ENCODE results near the gene TAX1BP1. TPM values are rescaled to one million over a fixed set of nuclear protein-coding genes. Genes with fewer than 3 reads are reported as not detected.

TAX1BP1 gene
- total RNA-seq, 1 donor from 2014 or later: 165 TPM

DNA sequence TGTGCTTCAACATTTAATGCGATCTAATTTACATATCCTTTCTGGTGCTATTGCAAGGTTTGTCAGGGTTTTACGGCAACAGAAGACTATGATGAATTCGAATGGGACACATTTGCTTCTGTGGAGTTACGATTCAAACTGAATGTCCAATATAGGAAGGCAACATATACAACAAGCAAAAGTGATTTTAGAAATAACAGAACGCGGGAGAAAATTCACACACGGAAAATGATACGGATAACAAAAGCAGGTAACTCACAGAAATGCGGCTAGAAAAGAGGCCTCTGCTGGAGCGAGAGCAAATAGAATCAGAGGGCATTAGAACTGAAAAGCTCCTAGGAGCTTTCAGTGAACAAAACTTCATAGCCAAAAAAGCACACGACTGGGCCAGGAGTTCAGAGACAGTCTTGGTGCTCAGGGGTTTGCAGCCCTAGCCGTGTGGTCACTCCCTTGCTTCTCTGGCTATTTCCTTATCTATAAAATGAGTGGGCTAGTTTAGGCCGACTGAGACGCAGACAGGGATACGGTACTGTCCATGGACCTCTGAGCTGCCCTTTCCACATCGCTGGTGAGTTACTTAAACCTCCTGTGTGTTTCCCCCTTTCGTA is 557 bp upstream of the TAX1BP1 start:
- DNase-seq (ENCODE audit: low read depth): peak; percentile 20

DNA sequence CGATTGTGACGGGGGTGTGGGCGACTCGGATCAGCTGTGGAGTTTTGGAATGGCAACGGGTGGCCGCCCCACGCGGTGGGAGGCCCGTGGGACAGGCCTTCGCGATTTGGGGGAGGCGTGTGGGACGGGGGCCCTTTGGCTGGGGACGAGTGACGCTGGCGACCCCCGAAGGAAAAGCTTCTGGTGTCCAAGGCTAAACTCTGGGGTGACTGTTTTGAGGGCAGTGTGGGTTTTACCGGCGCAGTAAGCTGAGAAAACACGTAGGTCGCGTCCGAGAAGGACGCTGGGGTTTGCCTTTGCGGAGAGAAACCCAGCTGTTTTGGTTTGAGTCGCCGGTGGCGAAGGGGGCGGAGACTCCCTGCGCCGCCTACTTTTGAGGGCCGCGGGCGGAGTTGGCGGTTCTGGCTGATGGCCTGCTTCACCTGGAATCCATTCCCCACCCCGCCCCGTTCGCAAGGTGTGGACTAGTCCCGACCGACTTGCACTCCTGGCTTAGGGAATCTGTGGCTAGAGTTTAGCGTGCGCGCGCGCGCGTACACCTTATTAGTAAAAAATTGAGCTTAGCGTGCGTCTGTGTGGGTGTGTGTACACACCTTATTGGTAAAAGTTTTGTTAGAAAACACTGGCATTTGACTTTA is 606 bp downstream of the TAX1BP1 start:
- peak; percentile 72 for DNase-seq (ENCODE audit: low read depth)

DNA sequence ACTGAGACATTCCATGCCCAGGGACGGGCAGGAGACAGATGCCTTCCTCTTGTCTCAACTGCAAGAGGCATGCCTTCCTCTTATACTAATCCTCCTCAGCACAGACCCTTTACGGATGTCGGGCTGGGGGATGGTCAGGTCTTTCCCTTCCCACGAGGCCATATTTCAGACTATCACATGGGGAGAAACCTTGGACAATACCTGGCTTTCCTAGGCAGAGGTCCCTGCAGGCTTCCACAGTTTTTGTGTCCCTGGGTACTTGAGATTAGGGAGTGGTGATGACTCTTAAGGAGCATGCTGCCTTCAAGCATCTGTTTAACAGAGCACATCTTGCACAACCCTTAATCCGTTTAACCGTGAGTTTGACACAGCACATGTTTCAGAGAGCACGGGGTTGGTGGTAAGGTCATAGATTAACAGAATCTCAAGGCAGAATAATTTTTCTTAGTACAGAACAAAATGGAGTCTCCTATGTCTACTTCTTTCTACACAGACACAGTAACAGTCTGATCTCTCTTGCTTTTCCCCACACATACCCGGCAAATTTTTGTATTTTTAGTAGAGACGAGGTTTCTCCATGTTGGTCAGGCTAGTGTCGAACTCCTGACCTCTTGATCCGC is 2.2 kb downstream of the TAX1BP1 start:
- DNase-seq (ENCODE audit: low read depth): peak; percentile 32

DNA sequence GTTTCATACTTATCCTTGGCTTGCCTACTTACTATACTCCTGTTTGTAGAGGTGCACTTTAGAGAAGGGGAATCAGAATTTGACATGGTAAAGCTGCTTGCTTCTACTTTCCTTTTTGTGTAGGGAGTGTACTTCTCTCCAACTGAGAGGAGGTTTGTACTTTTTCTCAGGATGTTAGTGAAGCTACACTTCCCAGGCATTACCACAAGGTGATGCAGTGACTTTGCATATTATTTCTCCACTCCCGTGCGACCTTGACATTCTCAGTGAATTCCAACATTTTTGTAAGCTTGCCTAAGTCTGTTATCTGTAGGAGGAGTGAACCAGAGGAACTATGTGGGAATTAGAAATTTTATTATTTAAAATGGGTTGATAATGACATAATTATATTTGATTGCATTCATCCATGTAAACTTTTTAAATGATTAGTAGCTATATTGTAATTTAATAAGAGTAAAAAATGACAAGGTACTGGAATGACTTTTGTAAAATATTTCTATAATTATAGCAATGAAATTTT is 5.2 kb downstream of the TAX1BP1 start:
- peak; percentile 81 for DNase-seq (ENCODE audit: low read depth)

DNA sequence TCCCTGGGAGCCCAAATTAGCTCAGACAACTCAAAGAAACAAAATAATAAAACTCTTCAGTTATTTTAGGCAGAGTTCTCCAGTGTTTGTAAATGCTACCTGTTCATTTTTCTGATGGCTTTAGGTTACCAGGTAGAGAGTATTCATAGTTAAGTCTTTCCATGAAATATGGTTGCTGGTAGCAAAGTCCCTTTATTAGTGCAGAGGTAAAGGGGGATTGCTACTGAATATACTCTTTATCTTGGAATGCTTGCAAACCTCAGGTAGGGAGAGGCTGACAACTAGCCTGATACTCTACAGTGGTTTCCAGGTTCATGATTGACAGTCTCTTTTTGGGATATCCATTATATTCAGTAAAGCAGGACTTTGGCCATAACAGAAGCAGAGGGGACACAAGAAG is 6.5 kb downstream of the TAX1BP1 start:
- DNase-seq (ENCODE audit: low read depth): no peak

DNA sequence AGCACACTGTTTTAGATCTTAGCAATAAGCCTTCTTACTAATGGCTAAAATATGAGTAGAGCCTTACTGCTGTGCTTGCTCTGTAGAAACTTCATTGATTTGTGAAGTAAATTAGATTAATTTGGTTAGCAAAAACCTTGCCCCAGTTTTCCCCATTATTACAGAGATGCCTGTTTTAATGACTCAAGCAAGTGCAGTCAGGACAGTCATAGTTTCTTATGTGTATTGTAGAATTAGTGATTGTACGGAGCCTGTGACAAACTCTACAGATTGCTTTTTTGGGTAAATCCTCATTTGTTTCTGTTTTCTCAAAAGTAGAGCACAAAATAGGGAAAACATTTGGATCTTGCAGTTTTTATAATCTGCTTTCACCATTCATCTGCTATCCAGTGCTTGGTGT is 7.0 kb downstream of the TAX1BP1 start:
- DNase-seq (ENCODE audit: low read depth): no peak

DNA sequence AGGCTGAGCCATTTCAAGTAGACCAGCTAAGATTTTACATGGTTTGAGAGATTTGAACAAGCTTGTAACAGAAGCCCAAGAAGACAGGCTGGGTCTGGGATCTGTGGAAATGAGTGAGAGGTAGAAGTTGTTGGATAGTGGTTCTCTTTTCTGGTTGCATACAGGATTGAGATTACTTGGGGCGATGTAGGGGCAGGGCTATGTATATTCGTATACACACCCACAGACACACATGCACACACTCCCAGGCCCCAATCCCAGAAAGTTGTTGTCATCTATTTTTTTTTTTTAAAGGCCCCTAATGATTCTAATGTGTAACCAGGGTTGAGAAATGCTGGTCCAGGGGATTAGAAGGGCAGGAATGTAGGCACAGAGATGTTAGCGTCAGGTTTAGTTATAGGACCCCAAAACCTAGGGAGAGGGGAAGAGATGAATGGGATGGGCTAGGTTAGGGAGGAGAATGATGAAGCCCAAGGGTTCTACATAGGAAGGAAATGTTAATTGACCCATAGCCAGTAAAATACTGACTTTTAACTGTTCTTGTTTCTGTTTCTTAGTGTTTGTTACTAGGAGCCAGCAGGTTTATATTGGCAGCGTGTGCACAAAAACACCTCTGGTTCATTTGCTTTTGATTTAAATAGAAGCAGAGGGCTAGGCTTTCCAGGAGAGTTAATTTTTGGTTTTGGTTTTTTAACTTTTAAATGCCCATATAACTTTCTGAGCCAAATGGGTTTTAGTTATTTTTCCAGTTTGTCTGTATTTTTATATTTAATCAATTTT is 7.8 kb downstream of the TAX1BP1 start:
- DNase-seq (ENCODE audit: low read depth): no peak

DNA sequence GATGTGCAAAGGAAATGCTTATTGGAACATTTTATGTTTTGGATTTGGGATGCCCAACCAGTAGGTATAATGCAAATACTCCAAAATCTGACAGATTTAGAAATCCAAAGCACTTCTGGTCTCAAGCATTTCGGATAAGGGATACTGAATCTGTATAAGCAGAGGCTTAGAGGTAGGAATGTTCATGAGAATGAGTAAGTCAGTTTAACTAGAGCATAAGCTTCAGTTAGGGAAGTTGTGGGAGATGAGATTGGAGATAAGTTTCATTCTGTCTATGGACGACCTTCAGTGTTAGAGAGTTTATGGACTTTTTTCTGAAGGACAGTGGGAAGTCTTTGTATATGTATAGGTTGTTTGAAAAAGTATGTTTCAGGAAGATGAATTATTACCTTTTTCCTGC is 10.4 kb downstream of the TAX1BP1 start:
- no peak for DNase-seq (ENCODE audit: low read depth)

DNA sequence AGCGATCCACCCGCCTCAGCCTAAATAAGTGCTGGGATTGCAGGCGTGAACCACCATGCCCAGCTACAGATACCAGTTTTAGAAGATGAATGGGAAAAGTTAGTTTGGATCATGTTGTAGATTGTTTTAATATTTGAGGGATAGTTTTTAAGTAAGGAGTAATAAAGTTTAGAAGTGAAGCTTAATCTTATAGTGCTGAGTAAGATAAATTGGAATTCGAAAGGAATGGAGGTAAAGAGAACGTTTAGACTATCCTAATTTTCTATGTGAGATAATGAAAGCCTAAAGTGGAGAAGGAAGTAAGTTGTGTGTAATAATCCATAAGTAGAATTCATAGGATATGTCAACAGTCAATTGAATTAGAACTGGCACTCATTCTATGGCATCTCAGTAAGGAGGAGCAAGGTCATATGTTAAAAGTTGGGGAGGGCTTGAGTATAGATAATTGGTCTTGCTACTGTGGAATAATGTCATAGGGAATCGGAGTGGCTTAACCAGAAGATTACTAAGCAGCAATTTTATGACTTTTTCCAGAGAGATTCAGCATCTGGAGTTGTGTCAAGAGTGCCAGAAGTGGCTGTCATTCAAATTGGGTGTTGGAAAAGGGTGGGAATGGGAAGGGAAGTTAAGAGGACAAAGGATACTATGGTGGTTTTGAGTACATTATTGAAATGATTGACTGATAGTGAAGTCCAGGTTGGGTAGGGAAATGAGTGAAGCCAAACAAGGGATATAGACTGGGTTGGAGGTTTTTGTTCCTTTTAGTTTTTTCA is 12.1 kb downstream of the TAX1BP1 start:
- no peak for DNase-seq (ENCODE audit: low read depth)

DNA sequence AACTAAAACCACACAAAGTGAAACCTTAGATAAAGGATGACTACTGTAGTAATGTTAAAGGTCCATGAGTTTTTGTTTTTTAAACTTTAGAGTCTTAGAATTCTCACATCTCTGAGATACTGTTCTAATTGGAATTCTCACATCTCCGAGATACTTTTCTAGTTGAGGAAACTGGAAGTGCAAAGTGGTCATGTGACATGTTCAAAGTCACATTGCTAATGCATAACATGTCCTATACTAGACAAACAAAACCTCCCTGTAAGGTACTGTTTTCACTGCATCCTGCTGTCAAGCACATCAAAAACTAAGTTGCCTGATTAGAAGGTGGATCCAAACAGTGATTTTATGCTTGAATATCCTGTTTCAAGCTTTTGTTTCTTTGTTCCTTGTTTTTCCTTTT is 13.9 kb downstream of the TAX1BP1 start:
- DNase-seq (ENCODE audit: low read depth): no peak

DNA sequence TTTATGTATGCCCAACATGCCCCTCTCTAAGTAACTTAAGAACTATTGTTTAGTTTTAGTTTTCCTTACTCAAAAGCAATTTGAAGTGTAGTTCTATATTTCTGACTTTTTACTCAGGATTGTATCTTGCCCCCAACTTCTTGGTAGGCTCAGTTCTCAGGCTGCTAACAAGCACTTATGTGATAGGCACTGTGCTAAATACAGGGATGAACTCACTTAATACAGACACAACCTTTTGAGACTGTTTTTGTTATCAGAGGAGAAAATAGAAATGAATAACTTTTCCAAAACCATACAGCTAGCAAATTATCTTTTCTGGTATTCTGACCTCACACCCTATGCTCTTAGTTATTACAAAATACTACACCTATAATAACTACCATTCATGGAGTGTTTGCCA is 16.3 kb downstream of the TAX1BP1 start:
- no peak for DNase-seq (ENCODE audit: low read depth)

DNA sequence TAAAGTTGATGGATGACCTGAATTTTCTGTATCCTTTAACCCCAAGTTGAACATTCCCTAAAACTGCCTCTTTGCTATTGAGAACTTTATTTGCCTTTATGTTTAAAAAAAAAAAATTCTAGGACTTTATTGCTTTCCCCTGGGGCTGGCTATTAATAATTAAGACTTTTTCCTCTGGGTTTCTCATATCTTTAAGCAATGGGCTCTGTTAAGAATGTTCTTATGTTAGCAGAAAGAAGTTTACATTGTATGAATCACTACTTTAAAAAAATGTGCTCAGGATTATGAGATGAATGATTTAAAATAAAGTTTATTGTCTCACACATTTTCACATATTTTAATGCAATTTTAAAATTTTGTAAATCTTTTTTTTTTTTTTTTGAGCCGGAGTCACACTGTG is 19.5 kb downstream of the TAX1BP1 start:
- peak; percentile 28 for DNase-seq (ENCODE audit: low read depth)

DNA sequence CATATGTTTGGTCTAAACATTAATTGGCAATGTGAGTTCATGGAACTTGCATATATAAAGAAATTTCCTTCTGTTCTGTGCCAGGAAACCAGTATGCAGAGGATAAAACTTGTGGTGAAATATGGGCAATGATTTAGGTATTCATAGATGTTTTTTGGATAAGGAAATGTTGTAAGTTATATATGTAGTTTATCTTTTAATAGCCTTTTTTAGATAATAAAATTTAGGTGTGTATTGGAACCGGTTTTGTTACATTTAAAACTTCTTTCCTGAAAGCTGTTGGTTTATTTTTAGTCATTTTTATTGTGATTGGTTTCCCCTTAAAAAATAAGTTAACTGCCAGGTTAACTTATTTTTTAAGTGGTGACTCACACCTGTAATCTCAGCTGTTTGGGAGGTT is 22.1 kb downstream of the TAX1BP1 start:
- no peak for DNase-seq (ENCODE audit: low read depth)

DNA sequence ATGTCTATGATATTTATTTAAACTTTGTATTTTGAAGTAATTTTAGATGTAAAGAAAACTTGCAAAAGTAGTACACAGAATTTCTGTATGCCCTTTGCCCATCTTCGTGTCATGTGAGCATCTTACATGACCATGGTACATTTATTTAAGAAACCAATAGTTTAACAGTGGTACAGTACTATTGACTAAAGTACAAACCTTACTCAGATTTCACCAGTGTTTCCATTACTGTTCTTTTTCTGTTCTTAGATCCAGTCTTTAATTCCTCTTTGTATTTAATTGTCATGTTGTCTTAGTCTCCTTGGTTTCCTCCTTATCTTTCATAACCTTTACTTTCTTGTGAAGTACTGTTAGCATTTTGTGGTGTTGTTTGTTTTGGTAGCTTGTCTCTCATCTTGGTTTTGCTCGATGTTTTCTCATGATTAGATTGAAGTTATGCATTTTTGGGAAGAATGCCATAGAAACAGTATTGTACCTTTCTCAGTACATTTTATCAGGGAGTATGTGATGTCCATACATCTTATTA is 24.1 kb downstream of the TAX1BP1 start:
- DNase-seq (ENCODE audit: low read depth): no peak

DNA sequence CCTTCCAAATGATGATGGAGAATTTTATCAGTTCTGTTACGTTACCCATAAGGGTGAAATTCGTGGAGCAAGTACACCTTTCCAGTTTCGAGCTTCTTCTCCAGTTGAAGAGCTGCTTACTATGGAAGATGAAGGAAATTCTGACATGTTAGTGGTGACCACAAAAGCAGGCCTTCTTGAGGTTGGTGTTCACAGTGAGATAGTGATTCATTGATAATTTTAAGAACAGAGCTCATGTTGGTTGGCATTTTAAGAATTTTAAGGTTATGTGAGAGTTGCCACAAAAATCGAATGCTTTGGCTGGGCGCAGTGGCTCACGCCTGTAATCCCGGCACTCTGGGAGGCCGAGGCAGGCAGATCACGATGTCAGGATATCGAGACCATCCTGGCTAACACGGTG is 25.9 kb downstream of the TAX1BP1 start:
- no peak for DNase-seq (ENCODE audit: low read depth)

DNA sequence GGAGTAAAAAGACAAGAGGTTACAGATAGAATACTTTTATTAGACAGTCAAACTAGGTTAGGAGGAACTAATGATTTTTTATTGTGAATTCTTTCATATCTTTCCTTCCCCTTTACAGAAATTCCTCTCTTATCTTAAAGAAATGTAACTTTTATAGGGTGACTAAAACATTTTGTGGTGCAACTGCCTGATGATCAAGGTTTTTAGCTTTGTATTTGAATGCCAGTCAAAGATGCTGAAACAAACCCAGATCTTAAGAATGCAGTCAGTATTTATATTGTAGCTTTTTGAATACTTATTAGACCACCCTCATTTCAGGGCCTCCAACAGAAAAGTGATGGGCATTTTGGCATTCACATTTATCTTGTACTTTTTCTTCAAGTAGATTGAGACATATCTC is 27.4 kb downstream of the TAX1BP1 start:
- DNase-seq (ENCODE audit: low read depth): no peak

DNA sequence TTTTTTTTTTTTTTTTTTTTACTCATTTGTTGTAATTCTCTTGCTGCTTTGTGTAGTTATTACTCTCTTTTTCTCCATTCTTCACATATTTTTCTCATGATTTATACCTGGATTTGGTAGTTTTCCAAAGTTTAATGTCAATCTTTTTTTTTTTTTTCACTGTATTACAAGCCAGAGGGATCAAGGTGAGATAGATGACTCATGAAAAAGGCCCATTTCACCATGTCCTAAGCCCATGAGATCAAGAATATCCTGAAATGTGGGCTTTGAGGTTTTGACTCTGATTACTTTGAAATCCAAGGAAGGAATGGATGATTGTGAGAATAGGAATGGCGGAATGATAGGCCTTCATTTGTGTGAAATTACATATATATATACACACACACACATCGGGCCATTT is 31.1 kb downstream of the TAX1BP1 start:
- DNase-seq (ENCODE audit: low read depth): peak; percentile 27

DNA sequence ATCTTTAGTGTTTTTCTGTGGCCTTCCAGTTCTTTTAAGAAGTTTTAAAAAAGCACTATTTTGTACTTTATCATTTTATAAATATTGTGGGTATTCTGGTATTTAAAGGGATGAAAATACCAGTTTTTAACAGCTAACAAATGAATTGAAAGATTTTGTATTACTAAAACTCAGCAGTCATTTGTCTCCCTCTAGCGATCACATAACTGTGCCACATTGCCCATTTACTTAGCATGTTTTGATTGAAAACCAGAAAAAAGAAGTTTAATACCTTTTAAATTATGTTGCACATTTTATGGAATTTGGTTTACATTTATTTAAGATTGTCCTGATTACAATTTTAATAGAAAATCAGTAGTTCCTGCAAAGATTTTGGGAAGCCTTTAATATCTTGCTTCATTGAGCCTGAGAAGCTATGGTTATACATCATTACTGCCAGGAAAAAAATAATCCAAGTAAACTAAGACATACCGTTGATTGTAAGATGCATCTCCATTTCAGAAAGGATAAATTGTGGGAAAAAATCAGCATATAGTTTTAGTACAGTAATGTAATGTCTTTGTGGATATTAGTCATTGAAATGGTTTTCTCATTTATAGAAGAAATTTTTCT is 34.9 kb downstream of the TAX1BP1 start:
- DNase-seq (ENCODE audit: low read depth): peak; percentile 46

DNA sequence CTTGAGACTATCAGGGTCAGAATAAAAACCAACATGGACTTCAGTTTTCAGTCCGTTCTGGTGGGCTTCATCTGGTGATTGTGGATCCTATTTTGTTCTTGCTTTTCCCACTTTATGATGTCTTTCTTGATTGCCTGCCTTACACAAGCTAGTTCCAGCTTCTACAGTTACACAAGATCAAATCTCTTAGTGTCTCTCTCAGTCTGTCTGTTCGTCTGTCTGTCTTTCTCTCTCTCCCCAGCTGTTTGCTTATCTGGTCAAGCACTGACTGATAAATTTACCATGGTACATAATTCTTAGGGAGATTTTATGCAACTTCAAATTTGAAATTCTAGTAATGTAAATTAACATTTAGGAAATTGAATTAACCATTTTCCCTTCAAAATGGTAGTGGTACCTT is 35.8 kb downstream of the TAX1BP1 start:
- DNase-seq (ENCODE audit: low read depth): no peak

DNA sequence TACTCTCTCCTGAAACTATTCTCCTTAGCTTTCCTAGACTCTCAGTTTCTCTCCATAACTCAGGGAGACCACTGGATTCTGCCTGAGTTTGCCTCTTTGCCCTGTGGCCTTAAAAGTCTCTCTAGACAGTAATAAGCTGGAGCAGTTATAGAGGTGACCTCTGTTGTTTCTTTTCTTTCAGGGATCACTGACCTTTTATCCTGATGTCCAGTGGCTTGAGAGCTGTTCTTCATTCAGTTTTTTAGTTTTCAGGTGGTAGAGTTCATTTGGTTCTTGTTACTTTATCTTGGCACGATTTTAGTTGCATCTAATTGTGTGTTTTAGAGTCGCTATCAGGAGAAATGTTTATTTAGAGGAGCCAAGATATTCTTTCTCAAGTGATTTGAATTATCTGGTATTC is 37.7 kb downstream of the TAX1BP1 start:
- no peak for DNase-seq (ENCODE audit: low read depth)

DNA sequence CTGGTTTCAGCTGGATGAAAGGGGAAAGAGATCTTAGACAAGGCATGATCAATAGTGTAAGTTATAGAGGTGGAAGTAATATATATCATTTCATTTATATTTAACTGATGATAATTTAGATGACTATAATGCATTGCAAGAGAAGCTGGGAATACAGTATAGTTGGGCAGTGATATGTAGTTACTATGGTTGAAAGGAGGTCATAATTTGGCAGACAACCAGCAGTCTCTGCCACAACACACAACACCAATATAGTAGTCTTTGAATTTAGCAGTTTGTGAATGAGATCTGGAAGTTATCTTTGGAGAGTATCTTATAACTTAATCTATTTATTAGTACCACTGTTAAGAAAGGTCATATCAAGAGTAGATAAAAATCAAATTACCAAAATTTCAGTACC is 39.9 kb downstream of the TAX1BP1 start:
- DNase-seq (ENCODE audit: low read depth): no peak

All from renal cortical epithelial cell (primary cell).